Mucosa of descending colon (tissue), 3 donors: ENCODE data around the gene MIGA1. TPM values are rescaled to one million over a fixed set of nuclear protein-coding genes. Genes with fewer than 3 reads are reported as not detected.
"Not testable (repeated sequence)": the region's sequence is repeated elsewhere in the genome, so short reads cannot be mapped to it uniquely, and the experiment has no call there.

Experiments
- ATAC-seq: fragments of 200-7000 bp; cut with Tn5 transposase; one replicate; pipeline ENCODE4 v1.9.1; 2020; ENCODE audit warnings: mild to moderate bottlenecking, moderate library complexity
- DNase-seq, 3 donors: peaks; one replicate each; pipeline ENCODE4 v3.0.0-alpha.2; 2020
- H3K36me3 ChIP-seq: fragments of 200-600 bp; one replicate; pipeline ENCODE4 v1.8.0; 2021; ENCODE audit warnings: low read depth, mild to moderate bottlenecking
- H3K4me1 ChIP-seq: fragments of 200-600 bp; one replicate; pipeline ENCODE4 v1.8.0; 2021; ENCODE audit warnings: low read depth, mild to moderate bottlenecking
- H3K4me3 ChIP-seq: fragments of 200-600 bp; one replicate; pipeline ENCODE4 v1.8.0; 2021; ENCODE audit warnings: mild to moderate bottlenecking
- H3K9me3 ChIP-seq: fragments of 200-600 bp; one replicate; pipeline ENCODE4 v1.8.0; 2021; ENCODE audit warnings: mild to moderate bottlenecking
- intact Hi-C, 2 donors: fragments of 100-400 bp; cut with DNase I in 1 of 2; cut with micrococcal nuclease in 1 of 2; formaldehyde crosslinking; loops; one replicate each; pipeline versions ENCODE4 v1.11.0 to v1.11.1; 2022; cut with DNase I, micrococcal nuclease
- total RNA-seq, 3 donors: library from RNA; stranded (reverse); fragmentation: NEBNext Ultra II Directional in 2 of 3; extraction: Animal tissue kit (Norgen Biotek cat#: 25700) in 2 of 3; gene quantifications; one replicate each; pipeline versions ENCODE4 v1.2.1 to v1.2.4, GENCODE V29; 2021 to 2023
- TF ChIP-seq, protein P1 (sequence below): fragments of 200-600 bp; IDR thresholded peaks from one replicate; pipeline ENCODE4 v1.8.0; 2022; ENCODE audit warnings: antibody characterized with exemption, mild to moderate bottlenecking
- donor health status: DM: no; HTN: no; CAD: no; lungs with moderate emphysema.
- donor health status: DM: no; HTN: no; CAD: no.
- donor health status: DM: no; HTN: yes; CAD: no.

MIGA1 gene
- total RNA-seq, 3 donors from 2014 or later = 13.2 to 21.1 (median 18.5) TPM

DNA sequence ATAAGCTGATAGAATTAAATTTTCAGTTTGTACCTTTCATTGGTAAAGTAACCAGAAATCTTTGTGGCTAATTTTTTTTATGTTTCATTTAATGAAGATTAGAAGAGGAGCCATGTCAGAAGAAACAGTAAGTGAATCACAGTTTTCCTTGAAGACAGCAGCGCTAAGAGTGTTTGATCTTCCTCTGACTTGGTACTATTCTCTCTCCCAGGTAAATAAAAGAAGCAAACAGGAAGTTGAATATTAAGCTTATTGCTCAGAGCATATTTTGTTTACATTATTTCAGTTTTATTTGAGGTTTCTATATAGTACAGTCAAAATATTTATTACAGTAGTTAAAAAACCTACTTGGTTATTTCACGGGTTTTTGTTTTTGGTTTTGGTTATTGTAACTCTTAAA lies 3.7 kb downstream of the MIGA1 start:
- no peak for DNase-seq
- intact Hi-C loops = no loop called here
- no peak for ATAC-seq
- H3K4me3 ChIP-seq = no peak overlapping the region
- peaks cover 6% of the 10 kb centered on the region for H3K4me1 ChIP-seq
- no peaks in the 10 kb centered on the region for H3K36me3 ChIP-seq
- TF ChIP-seq, protein P1, sequence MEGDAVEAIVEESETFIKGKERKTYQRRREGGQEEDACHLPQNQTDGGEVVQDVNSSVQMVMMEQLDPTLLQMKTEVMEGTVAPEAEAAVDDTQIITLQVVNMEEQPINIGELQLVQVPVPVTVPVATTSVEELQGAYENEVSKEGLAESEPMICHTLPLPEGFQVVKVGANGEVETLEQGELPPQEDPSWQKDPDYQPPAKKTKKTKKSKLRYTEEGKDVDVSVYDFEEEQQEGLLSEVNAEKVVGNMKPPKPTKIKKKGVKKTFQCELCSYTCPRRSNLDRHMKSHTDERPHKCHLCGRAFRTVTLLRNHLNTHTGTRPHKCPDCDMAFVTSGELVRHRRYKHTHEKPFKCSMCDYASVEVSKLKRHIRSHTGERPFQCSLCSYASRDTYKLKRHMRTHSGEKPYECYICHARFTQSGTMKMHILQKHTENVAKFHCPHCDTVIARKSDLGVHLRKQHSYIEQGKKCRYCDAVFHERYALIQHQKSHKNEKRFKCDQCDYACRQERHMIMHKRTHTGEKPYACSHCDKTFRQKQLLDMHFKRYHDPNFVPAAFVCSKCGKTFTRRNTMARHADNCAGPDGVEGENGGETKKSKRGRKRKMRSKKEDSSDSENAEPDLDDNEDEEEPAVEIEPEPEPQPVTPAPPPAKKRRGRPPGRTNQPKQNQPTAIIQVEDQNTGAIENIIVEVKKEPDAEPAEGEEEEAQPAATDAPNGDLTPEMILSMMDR = no peak
- H3K9me3 ChIP-seq = no peaks in the 10 kb centered on the region

DNA sequence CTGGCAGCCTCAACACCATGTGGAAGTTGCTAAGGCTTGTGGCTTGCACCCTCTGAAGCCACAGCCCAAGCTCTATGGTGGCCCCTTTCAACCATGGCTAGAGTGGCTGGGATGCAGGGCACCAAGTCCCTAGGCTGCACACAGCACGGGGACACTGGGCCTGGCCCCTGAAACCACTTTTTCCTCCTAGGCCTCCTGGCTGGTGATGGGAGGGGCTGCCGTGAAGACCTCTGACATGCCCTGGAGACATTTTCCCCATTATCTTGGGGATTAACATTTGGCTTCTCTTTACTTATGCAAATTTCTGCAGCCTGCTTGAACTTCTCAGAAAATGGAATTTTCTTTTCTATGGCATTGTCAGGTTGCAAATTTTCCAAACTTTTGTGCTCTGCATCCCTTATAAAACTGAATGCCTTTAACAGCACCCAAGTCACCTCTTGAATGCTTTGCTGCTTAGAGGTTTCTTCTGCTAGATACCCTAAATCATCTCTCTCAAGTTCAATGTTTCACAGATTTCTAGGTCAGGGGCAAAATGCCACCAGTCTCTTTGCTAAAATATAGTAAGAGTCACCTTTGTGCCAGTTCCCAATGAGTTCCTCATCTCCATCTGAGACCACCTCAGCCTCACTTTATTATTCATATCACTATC lies 6.8 kb downstream of the MIGA1 start:
- not testable (repeated sequence) for ATAC-seq

GRCh38 chr1:77794550-77794949 lies 15.1 kb downstream of the MIGA1 start:
- H3K4me1 ChIP-seq = no peaks in the 10 kb centered on the region
- H3K4me3 ChIP-seq = no peak overlapping the region
- ATAC-seq = no peak
- no peak for DNase-seq
- no peaks in the 10 kb centered on the region for H3K9me3 ChIP-seq
- intact Hi-C loops = no loop called here
- TF ChIP-seq, protein P1 = no peak
- no peaks in the 10 kb centered on the region for H3K36me3 ChIP-seq

More for the DNA sequence above, 6.8 kb downstream of the MIGA1 start:
- H3K9me3 ChIP-seq, H3K4me3 ChIP-seq, H3K4me1 ChIP-seq, DNase-seq, H3K36me3 ChIP-seq, intact Hi-C loops: not testable (repeated sequence)

GRCh38 chr1:77796695-77797405 lies 17.4 kb downstream of the MIGA1 start:
- Histone ChIP-seq H3K4me3 (no peak overlapping the region), H3K9me3 (no peaks in the 10 kb centered on the region), H3K36me3 (no peaks in the 10 kb centered on the region), H3K4me1 (no peaks in the 10 kb centered on the region)
- no peak for ATAC-seq
- TF ChIP-seq, protein P1 = no peak
- intact Hi-C loops = no loop called here
- DNase-seq = no peak

DNA sequence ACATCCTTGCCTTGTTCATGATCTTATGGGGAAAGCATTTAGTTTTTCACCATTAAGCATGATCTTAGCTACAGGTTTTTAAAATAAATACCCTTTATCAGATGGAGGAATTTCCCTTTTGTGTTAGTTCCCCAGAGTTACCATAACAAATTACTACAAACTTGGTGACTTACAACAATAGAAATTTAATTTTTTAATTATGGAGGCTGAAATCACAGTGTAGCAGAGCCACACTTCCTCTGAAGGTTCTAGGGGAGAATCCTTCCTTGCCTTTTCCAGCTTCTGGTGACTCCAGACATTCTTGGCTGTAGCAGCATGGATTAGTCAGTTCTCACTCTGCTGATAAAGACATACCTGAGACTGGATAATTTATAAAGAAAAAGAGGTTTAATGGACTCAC lies 18.5 kb downstream of the MIGA1 start:
- no peak overlapping the region for H3K4me3 ChIP-seq
- no peak for ATAC-seq
- H3K36me3 ChIP-seq = no peaks in the 10 kb centered on the region
- no peaks in the 10 kb centered on the region for H3K4me1 ChIP-seq
- DNase-seq = no peak
- intact Hi-C loops = no loop called here
- H3K9me3 ChIP-seq = no peaks in the 10 kb centered on the region
- TF ChIP-seq, protein P1 = no peak

DNA sequence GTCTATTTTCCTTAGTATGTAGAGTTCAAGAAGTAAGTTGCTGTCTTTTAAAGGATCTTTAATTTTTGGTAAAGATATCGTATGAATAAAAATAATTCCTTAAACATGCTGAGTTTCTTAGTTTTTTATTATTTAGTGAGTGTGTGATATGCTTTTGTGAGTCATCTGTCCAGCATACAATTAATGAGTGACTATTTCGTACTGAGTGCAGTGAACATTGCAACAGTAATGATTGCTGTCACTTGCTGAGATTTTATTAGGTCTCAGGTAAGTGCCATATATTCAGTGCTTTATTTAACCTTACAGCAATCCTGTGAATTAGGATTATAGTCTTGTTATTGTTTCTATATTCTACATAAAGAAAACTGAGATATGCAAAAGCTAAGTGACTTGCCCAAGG lies 22.6 kb downstream of the MIGA1 start:
- ATAC-seq (no peak), DNase-seq (no peak)
- no peaks in the 10 kb centered on the region for H3K9me3 ChIP-seq
- no peaks in the 10 kb centered on the region for H3K4me1 ChIP-seq
- no peak overlapping the region for H3K4me3 ChIP-seq
- H3K36me3 ChIP-seq = no peaks in the 10 kb centered on the region
- intact Hi-C loops = no loop called here
- TF ChIP-seq, protein P1 = no peak
